Tibial artery (tissue), 4 donors: ENCODE data around the gene TAPBPL.

Source experiments
- DNase-seq, 2 donors: peaks; one replicate each; pipeline ENCODE4 v3.0.0-alpha.2; 2019
- H3K27ac ChIP-seq, 2 donors: fragments of 200-600 bp; sonication (generic) in 1 of 2; 1 replicate in 1 of 2; 2 replicates in 1 of 2; pipeline ENCODE4 v1.5.1; 2018 to 2019; ENCODE audit warnings: mild to moderate bottlenecking in 1 of 2
- H3K27me3 ChIP-seq, 2 donors: fragments of 200-600 bp; sonication (generic) in 1 of 2; one replicate each; pipeline versions ENCODE4 v1.5.1 to v1.6.0; 2016 to 2019
- H3K36me3 ChIP-seq, 3 donors: fragments of 200-600 bp; sonication (generic) in 2 of 3; one replicate each; pipeline ENCODE4 v1.5.1; 2016 to 2019; ENCODE audit warnings: mild to moderate bottlenecking in 2 of 3
- H3K4me1 ChIP-seq, 4 donors: fragments of 200-600 bp; sonication (generic) in 2 of 4; 1 replicate in 3 of 4; 2 replicates in 1 of 4; pipeline ENCODE4 v1.5.1; 2016 to 2019
- H3K4me3 ChIP-seq, 2 donors: fragments of 200-600 bp; sonication (generic) in 1 of 2; 1 replicate in 1 of 2; 2 replicates in 1 of 2; pipeline ENCODE4 v1.5.1; 2018 to 2019; ENCODE audit warnings: mild to moderate bottlenecking in 2 of 2
- H3K9me3 ChIP-seq, 3 donors: fragments of 200-600 bp; sonication (generic) in 1 of 3; one replicate each; pipeline ENCODE4 v1.5.1; 2016 to 2019
- intact Hi-C: fragments of 100-400 bp; cut with DNase I; formaldehyde crosslinking; loops from one replicate; pipeline ENCODE4 v1.15.0; 2023; ENCODE audit warnings: low total_unique reads
- TF ChIP-seq, protein P1 (sequence below), 2 experiments: fragments of 200-600 bp in 1 of 2; fragments of 450-650 bp in 1 of 2; IDR thresholded peaks; one replicate each; pipeline ENCODE4 v1.5.1; 2017 to 2019; ENCODE audit warnings: antibody characterized with exemption in 2 of 2, mild to moderate bottlenecking in 1 of 2, moderate library complexity in 1 of 2

The TAPBPL gene

GRCh38 chr12:6500466-6500865, 48.6 kb downstream of the TAPBPL start:
- Histone ChIP-seq H3K4me3 (no peak overlapping the region), H3K27me3 (no peaks in the 10 kb centered on the region), H3K9me3 (no peaks in the 10 kb centered on the region), H3K4me1 (peaks cover 0 to 2% (median 2%) of the 10 kb centered on the region in 4 donors), H3K27ac (no peak overlapping the region), H3K36me3 (peaks cover 8 to 54% (median 26%) of the 10 kb centered on the region in 3 donors)
- intact Hi-C loops = no loop called here
- no peak for DNase-seq
- TF ChIP-seq, protein P1, sequence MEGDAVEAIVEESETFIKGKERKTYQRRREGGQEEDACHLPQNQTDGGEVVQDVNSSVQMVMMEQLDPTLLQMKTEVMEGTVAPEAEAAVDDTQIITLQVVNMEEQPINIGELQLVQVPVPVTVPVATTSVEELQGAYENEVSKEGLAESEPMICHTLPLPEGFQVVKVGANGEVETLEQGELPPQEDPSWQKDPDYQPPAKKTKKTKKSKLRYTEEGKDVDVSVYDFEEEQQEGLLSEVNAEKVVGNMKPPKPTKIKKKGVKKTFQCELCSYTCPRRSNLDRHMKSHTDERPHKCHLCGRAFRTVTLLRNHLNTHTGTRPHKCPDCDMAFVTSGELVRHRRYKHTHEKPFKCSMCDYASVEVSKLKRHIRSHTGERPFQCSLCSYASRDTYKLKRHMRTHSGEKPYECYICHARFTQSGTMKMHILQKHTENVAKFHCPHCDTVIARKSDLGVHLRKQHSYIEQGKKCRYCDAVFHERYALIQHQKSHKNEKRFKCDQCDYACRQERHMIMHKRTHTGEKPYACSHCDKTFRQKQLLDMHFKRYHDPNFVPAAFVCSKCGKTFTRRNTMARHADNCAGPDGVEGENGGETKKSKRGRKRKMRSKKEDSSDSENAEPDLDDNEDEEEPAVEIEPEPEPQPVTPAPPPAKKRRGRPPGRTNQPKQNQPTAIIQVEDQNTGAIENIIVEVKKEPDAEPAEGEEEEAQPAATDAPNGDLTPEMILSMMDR (IDR thresholded peaks at IDR 0.05) = no peak

DNA sequence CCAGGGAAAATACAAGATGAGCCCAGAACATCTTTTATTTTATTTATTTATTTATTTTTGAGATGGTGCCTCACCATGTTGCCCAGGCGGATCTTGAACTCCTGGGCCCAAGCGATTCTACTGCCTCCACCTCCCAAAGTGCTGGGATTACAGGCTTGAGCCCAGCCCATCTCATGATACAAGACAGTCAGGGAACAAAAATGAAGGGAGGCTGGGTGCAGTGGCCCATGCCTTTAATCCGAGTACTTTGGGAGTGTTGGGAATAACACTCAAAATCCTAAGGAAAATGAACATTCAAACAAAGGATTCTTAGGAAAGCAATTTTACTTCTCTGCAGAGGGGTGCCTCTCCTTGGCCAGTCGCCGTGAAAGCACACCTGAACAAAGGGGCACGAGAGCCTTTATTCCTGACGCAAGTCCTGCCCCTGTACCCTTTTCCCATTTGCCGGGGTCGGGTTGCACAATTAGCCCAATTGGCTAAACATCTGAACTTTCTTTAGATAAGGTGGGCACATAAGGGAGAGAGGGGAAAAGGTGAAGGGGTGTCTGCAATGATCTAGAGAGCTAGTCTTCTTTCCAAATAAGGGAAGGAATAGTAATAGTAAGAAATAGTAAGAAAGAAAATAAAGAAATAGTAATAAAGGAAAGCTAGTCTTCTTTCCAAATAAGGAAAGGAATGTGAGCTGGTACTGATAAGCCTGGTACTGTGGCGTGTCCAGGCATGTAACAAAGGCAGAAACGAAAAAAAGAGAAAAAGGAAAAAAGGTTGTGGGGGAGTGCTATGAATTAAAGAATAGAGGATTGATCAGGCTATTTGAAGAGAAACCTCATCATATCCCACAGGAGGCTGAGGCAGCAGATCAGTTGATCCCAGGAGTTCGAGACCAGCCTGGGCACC, 55.5 kb downstream of the TAPBPL start:
- H3K36me3 ChIP-seq = peaks cover 24 to 51% (median 26%) of the 10 kb centered on the region in 3 donors
- peak overlapping the region; percentile 56 to 70 for H3K27ac ChIP-seq
- H3K9me3 ChIP-seq = no peaks in the 10 kb centered on the region
- no peak overlapping the region for H3K4me3 ChIP-seq
- intact Hi-C loops = no loop called here
- no peaks in the 10 kb centered on the region for H3K27me3 ChIP-seq
- no peak for DNase-seq
- TF ChIP-seq, protein P1 (IDR thresholded peaks at IDR 0.05) = no peak
- H3K4me1 ChIP-seq = peaks cover 0 to 17% (median 5%) of the 10 kb centered on the region in 4 donors

GRCh38 chr12:6508087-6508486, 56.2 kb downstream of the TAPBPL start:
- Histone ChIP-seq H3K27me3 (no peaks in the 10 kb centered on the region), H3K4me3 (no peak overlapping the region), H3K27ac (peak overlapping the region; percentile 56 to 70), H3K36me3 (peaks cover 29 to 58% (median 31%) of the 10 kb centered on the region in 3 donors), H3K4me1 (peaks cover 0 to 17% (median 5%) of the 10 kb centered on the region in 4 donors), H3K9me3 (no peaks in the 10 kb centered on the region)
- intact Hi-C loops = no loop called here
- DNase-seq = no peak
- TF ChIP-seq, protein P1 (IDR thresholded peaks at IDR 0.05) = no peak
